OCI-LY3 (cell line): ENCODE measurements around the gene DLGAP4.

ENCODE experiments used
- H2AFZ ChIP-seq: fragments of 200-600, 300-600 bp; shearing (Covaris generic); 2 replicates; pipeline ENCODE4 v1.6.0; 2014; ENCODE audit warnings: antibody characterized with exemption, low read depth, low read length
- H3K27ac ChIP-seq: fragments of 200-600, 300-600 bp; sonication (generic); 2 replicates; pipeline ENCODE4 v1.5.1; 2014; ENCODE audit warnings: mild to moderate bottlenecking, low read length, moderate library complexity, mixed read lengths
- H3K27me3 ChIP-seq: fragments of 200-600, 300-600 bp; sonication (generic); 2 replicates; pipeline ENCODE4 v1.6.1; 2014; ENCODE audit warnings: low read depth, low read length, mixed read lengths
- H3K36me3 ChIP-seq: fragments of 200-600, 300-600 bp; sonication (generic); replicated peaks from 2 replicates; pipeline ENCODE3; 2014; ENCODE audit warnings: low read depth, low read length, mixed read lengths
- H3K4me1 ChIP-seq: fragments of 300-600, 200-600 bp; sonication (generic); 2 replicates; pipeline ENCODE4 v1.6.1; 2014; ENCODE audit warnings: low read length, mixed read lengths
- H3K4me2 ChIP-seq: fragments of 200-600, 300-600 bp; sonication (generic); 2 replicates; pipeline ENCODE4 v1.6.1; 2014; ENCODE audit warnings: low read length, mixed read lengths
- H3K4me3 ChIP-seq: fragments of 300-600, 200-600 bp; sonication (generic); 2 replicates; pipeline ENCODE4 v1.5.1; 2014; ENCODE audit warnings: antibody characterized with exemption, mild to moderate bottlenecking, low read length, moderate library complexity
- H3K79me2 ChIP-seq: fragments of 300-600, 200-600 bp; shearing (Covaris generic); 2 replicates; pipeline ENCODE4 v1.6.1; 2014; ENCODE audit warnings: mild to moderate bottlenecking, low read length, mixed read lengths
- H3K9ac ChIP-seq: fragments of 300-600, 200-600 bp; shearing (Covaris generic); 2 replicates; pipeline ENCODE4 v1.6.0; 2014; ENCODE audit warnings: mild to moderate bottlenecking, low read length, moderate library complexity
- H3K9me3 ChIP-seq: fragments of 200-600, 300-600 bp; shearing (Covaris generic); 2 replicates; pipeline ENCODE4 v1.6.1; 2014; ENCODE audit warnings: low read length, mixed read lengths; ENCODE audit not compliant: insufficient read depth
- H4K20me1 ChIP-seq: fragments of 200-600, 300-600 bp; sonication (generic); 2 replicates; pipeline ENCODE4 v1.6.1; 2016; ENCODE audit warnings: low read length, mixed read lengths; ENCODE audit not compliant: insufficient read depth
- CTCF ChIP-seq: fragments of 200-600, 300-600 bp; sonication (generic); IDR thresholded peaks from 2 replicates; pipeline ENCODE4 v1.5.1; 2014; ENCODE audit warnings: antibody characterized with exemption, low read length, low read depth
- EZH2phosphoT487 ChIP-seq: fragments of 200-600 bp; shearing (Covaris generic); IDR thresholded peaks from 2 replicates; pipeline ENCODE4 v1.6.1; 2018; ENCODE audit warnings: antibody characterized with exemption, mixed run types, low read depth

The DLGAP4 gene

GRCh38 chr20:36310215-36310981 lies 4.3 kb downstream of the DLGAP4 start:
- Histone ChIP-seq H3K4me3 (no peak overlapping the region), H3K27me3 (0 out of 2 replicates have a peak, but pooled peaks cover 9% of the 10 kb centered on the region), H3K4me1 (no peaks in the 10 kb centered on the region), H3K36me3 (no peaks in the 10 kb centered on the region), H4K20me1 (no peaks in the 10 kb centered on the region), H3K79me2 (no peaks in the 10 kb centered on the region), H3K9me3 (no peaks in the 10 kb centered on the region), H3K4me2 (no peak overlapping the region), H3K9ac (no peak overlapping the region), H3K27ac (no peak overlapping the region), H2AFZ (no peak overlapping the region)
- TF ChIP-seq EZH2phosphoT487 (no peak), CTCF (no peak)

- Histone ChIP-seq H2AFZ (no peak overlapping the region), H3K27me3 (0 out of 2 replicates have a peak, but pooled peaks cover 9% of the 10 kb centered on the region)
- no peak for TF ChIP-seq EZH2phosphoT487
- no peak for TF ChIP-seq CTCF
Observed at GRCh38 chr20:36311141-36311853, 5.2 kb downstream of the DLGAP4 start.

GRCh38 chr20:36311854-36312723 lies 6.0 kb downstream of the DLGAP4 start:
- Histone ChIP-seq H3K9me3 (no peaks in the 10 kb centered on the region), H3K4me3 (no peak overlapping the region), H3K4me2 (no peak overlapping the region), H3K27ac (no peak overlapping the region), H3K4me1 (no peaks in the 10 kb centered on the region), H3K79me2 (no peaks in the 10 kb centered on the region), H3K36me3 (no peaks in the 10 kb centered on the region), H3K27me3 (0 out of 2 replicates have a peak, but pooled peaks cover 9% of the 10 kb centered on the region), H2AFZ (no peak overlapping the region), H4K20me1 (no peaks in the 10 kb centered on the region), H3K9ac (no peak overlapping the region)
- no peak for TF ChIP-seq CTCF

More at GRCh38 chr20:36311141-36311853, 5.2 kb downstream of the DLGAP4 start:
- H3K4me1 ChIP-seq = no peaks in the 10 kb centered on the region
- H3K27ac ChIP-seq = no peak overlapping the region
- no peaks in the 10 kb centered on the region for H3K36me3 ChIP-seq
- H3K9me3 ChIP-seq = no peaks in the 10 kb centered on the region
- no peak overlapping the region for H3K9ac ChIP-seq
- H3K4me3 ChIP-seq = no peak overlapping the region
- no peaks in the 10 kb centered on the region for H3K79me2 ChIP-seq
- no peak overlapping the region for H3K4me2 ChIP-seq
- H4K20me1 ChIP-seq = no peaks in the 10 kb centered on the region
